ENCODE data around the gene EXOC6.

- TF ChIP-seq CTCF (IDR thresholded peaks at IDR 0.05) (no peak), POLR2A (IDR thresholded peaks at IDR 0.05) (no peak)
Observed at GRCh38 chr10:93072713-93073538, 224.6 kb downstream of the EXOC6 start.
